Lung (tissue), 12 donors: ENCODE data around the gene KRTAP4-2. TPM values are rescaled to one million over a fixed set of nuclear protein-coding genes. Genes with fewer than 3 reads are reported as not detected.
A peak's percentile ranks its signal among the peaks of the same experiment; 100 is the strongest.

Experiments used
- ATAC-seq: fragments of 200-7000 bp; cut with Tn5 transposase; one replicate; pipeline ENCODE4 v1.9.1; 2020; ENCODE audit warnings: moderate number of reproducible peaks; ENCODE audit not compliant: insufficient read depth, low FRiP score
- DNase-seq, 3 donors: peaks; one replicate each; pipeline ENCODE4 v3.0.0-alpha.2; 2013 to 2017
- H3K27ac ChIP-seq, 2 donors: one replicate each; pipeline ENCODE4 v1.5.1; 2013; ENCODE audit warnings: mild to moderate bottlenecking in 2 of 2, moderate library complexity in 2 of 2, control low read depth in 1 of 2, inconsistent platforms in 1 of 2, low read depth in 1 of 2, low read length in 1 of 2
- H3K27me3 ChIP-seq, 3 donors: one replicate each; pipeline ENCODE4 v1.5.1; 2013; ENCODE audit warnings: low read length in 2 of 3; ENCODE audit not compliant: control insufficient read depth in 3 of 3, insufficient read depth in 3 of 3
- H3K36me3 ChIP-seq, 4 donors: one replicate each; pipeline ENCODE4 v1.5.1; 2013; ENCODE audit warnings: low read length in 4 of 4, mild to moderate bottlenecking in 1 of 4, moderate library complexity in 1 of 4; ENCODE audit not compliant: control insufficient read depth in 4 of 4, insufficient read depth in 4 of 4
- H3K4me1 ChIP-seq, 5 donors: one replicate each; pipeline ENCODE4 v1.5.1; 2013; ENCODE audit warnings: low read length in 5 of 5, mild to moderate bottlenecking in 2 of 5, moderate library complexity in 1 of 5; ENCODE audit not compliant: control insufficient read depth in 5 of 5, insufficient read depth in 5 of 5
- H3K4me3 ChIP-seq: one replicate; pipeline ENCODE4 v1.5.1; 2013; ENCODE audit warnings: mild to moderate bottlenecking, control low read depth, moderate library complexity
- H3K9ac ChIP-seq, 2 donors: one replicate each; pipeline ENCODE4 v1.5.1; 2013; ENCODE audit warnings: low read length in 2 of 2, control low read depth in 1 of 2; ENCODE audit not compliant: insufficient read depth in 1 of 2
- H3K9me3 ChIP-seq, 4 donors: one replicate each; pipeline ENCODE4 v1.5.1; 2013; ENCODE audit warnings: low read length in 3 of 4, mild to moderate bottlenecking in 1 of 4, moderate library complexity in 1 of 4; ENCODE audit not compliant: control insufficient read depth in 4 of 4, insufficient read depth in 3 of 4
- CTCF ChIP-seq: IDR thresholded peaks from 2 replicates; pipeline ENCODE4 v1.5.1; 2012; ENCODE audit warnings: mild to moderate bottlenecking; ENCODE audit errors: control extremely low read depth, extremely low read depth
- WGBS, 2 donors: extraction: QIAGEN DNeasy Blood & Tissue Kit; methylation state at CpG; one replicate each; pipeline ENCODE4 v1.1.7; 2013; 5-methylcytosine and 5-hydroxymethylcytosine counted together
- polyA plus RNA-seq, 2 donors: library from polyadenylated mRNA; stranded (reverse); fragments of 200-250 nt; gene quantifications; one replicate each; pipeline ENCODE4 v1.2.1, GENCODE V29; 2013
- total RNA-seq, 2 donors: library from RNA; depleted of rRNA in 1 of 2; stranded (reverse); fragments of >200 nt in 1 of 2; gene quantifications; one replicate each; pipeline ENCODE4 v1.2.1, GENCODE V29; 2014 to 2021
- donor health status: control.
- donor health status: control.
- donor health status: Bipolar disorder and iron deficiency.
- donor health status: healthy.
- donor health status: DM: yes; HTN: yes; CAD: no.

KRTAP4-2 gene
- total and polyA plus RNA-seq, 4 donors = not detected

- Histone ChIP-seq H3K9ac (no peak overlapping the region), H3K36me3 (no peaks in the 10 kb centered on the region), H3K27ac (no peak overlapping the region), H3K27me3 (no peaks in the 10 kb centered on the region), H3K9me3 (peaks cover 0 to 5% (median 1%) of the 10 kb centered on the region in 4 donors), H3K4me3 (no peak overlapping the region), H3K4me1 (no peaks in the 10 kb centered on the region)
- ATAC-seq (no peak), DNase-seq (no peak)
- TF ChIP-seq CTCF = no peak
- 75 to 86% methylated on average over 1 of the region's 1 CpG for WGBS, 2 donors
Observed at GRCh38 chr17:41215681-41216080, 37.7 kb upstream of the KRTAP4-2 start.

GRCh38 chr17:41212524-41213169, 34.6 kb upstream of the KRTAP4-2 start:
- no peaks in the 10 kb centered on the region for H3K4me1 ChIP-seq
- ATAC-seq = no peak
- peaks cover 0 to 5% (median 0%) of the 10 kb centered on the region in 4 donors for H3K9me3 ChIP-seq
- H3K27me3 ChIP-seq = no peaks in the 10 kb centered on the region
- H3K4me3 ChIP-seq = no peak overlapping the region
- TF ChIP-seq CTCF = no peak
- no peak for DNase-seq
- no peaks in the 10 kb centered on the region for H3K36me3 ChIP-seq
- no peak overlapping the region for H3K27ac ChIP-seq
- no peak overlapping the region for H3K9ac ChIP-seq
- 75 to 80% methylated on average over 7 of the region's 7 CpGs for WGBS, 2 donors

- no peaks in the 10 kb centered on the region for H3K27me3 ChIP-seq
- 47 to 68% methylated on average over 1 of the region's 1 CpG for WGBS, 2 donors
Observed at GRCh38 chr17:41211845-41212466, 33.9 kb upstream of the KRTAP4-2 start.

More at GRCh38 chr17:41211845-41212466, 33.9 kb upstream of the KRTAP4-2 start:
- Histone ChIP-seq H3K4me1 (no peaks in the 10 kb centered on the region), H3K4me3 (no peak overlapping the region), H3K27ac (no peak overlapping the region), H3K9me3 (peaks cover 0 to 5% (median 0%) of the 10 kb centered on the region in 4 donors), H3K9ac (no peak overlapping the region), H3K36me3 (no peaks in the 10 kb centered on the region)
- DNase-seq = peak in 1 of 3 donors; percentile 2
- TF ChIP-seq CTCF = no peak
- no peak for ATAC-seq
